Ascending aorta (tissue), 2 donors: ENCODE measurements around the gene ATMIN. TPM values are rescaled to one million over a fixed set of nuclear protein-coding genes. Genes with fewer than 3 reads are reported as not detected.
A peak's percentile ranks its signal among the peaks of the same experiment; 100 is the strongest.

ENCODE experiments used
- DNase-seq, 2 donors: peaks; one replicate each; pipeline ENCODE4 v3.0.0-alpha.2; 2019; ENCODE audit warnings: low spot score in 2 of 2
- H3K27ac ChIP-seq, 2 donors: fragments of 200-600 bp; sonication (generic); one replicate each; pipeline ENCODE4 v1.5.1; 2016 to 2017; ENCODE audit warnings: mild to moderate bottlenecking in 1 of 2
- H3K27me3 ChIP-seq: fragments of 200-600 bp; sonication (generic); one replicate; pipeline ENCODE4 v1.5.1; 2017
- H3K36me3 ChIP-seq, 2 donors: fragments of 200-600 bp; sonication (generic); one replicate each; pipeline ENCODE4 v1.5.1; 2016
- H3K4me1 ChIP-seq, 2 donors: fragments of 200-600 bp; sonication (generic); one replicate each; pipeline ENCODE4 v1.5.1; 2016 to 2017; ENCODE audit warnings: mild to moderate bottlenecking in 1 of 2
- H3K4me3 ChIP-seq, 2 donors: fragments of 200-600 bp; sonication (generic); one replicate each; pipeline ENCODE4 v1.5.1; 2016 to 2017; ENCODE audit warnings: mild to moderate bottlenecking in 1 of 2
- H3K9me3 ChIP-seq, 2 donors: fragments of 200-600 bp; sonication (generic); one replicate each; pipeline ENCODE4 v1.5.1; 2016
- CTCF ChIP-seq, 3 experiments: fragments of 200-600 bp in 2 of 3; fragments of 450-650 bp in 1 of 3; sonication (generic) in 2 of 3; IDR thresholded peaks; one replicate each; pipeline ENCODE4 v1.5.1; 2016 to 2019; ENCODE audit warnings: antibody characterized with exemption in 3 of 3, mild to moderate bottlenecking in 1 of 3, moderate library complexity in 1 of 3
- intact Hi-C: fragments of 100-400 bp; cut with DNase I; formaldehyde crosslinking; loops from one replicate; pipeline ENCODE4 v1.15.1; 2023
- total RNA-seq: library from RNA; depleted of rRNA; stranded (reverse); fragments of >200 nt; gene quantifications from one replicate; pipeline ENCODE4 v1.1.0, GENCODE V29; 2016

Gene ATMIN
- total RNA-seq, 1 donor from 2014 or later = 11.9 TPM

- H3K27ac ChIP-seq = peak overlapping the region; percentile 78 to 84
- no peaks in the 10 kb centered on the region for H3K9me3 ChIP-seq
- H3K4me1 ChIP-seq = no peaks in the 10 kb centered on the region
- no peaks in the 10 kb centered on the region for H3K27me3 ChIP-seq
- intact Hi-C loops = loop anchor here (5.0 to 10.0 kb wide), 2 partner anchors 191 to 347 kb away; partner anchors contain the start of gene CMIP
- no peak for TF ChIP-seq CTCF (IDR thresholded peaks at IDR 0.05)
- H3K4me3 ChIP-seq = peak overlapping the region; percentile 90 to 99
- DNase-seq = no peak
- H3K36me3 ChIP-seq = no peaks in the 10 kb centered on the region
Observed at GRCh38 chr16:81095653-81095952, 60.0 kb downstream of the ATMIN start.

- no peak for TF ChIP-seq CTCF (IDR thresholded peaks at IDR 0.05)
- Histone ChIP-seq H3K27me3 (no peaks in the 10 kb centered on the region), H3K4me1 (no peaks in the 10 kb centered on the region), H3K4me3 (peak within 1 kb of the TSS; percentile 90 to 99), H3K27ac (peak within 1 kb of the TSS; percentile 78 to 84), H3K36me3 (no peaks in the 10 kb centered on the region), H3K9me3 (no peaks in the 10 kb centered on the region)
- intact Hi-C loops = loop anchor here (1.0 to 10.0 kb wide), 6 partner anchors 20 to 346 kb away; partner anchors contain the start of genes ATMIN, CMC2 and CMIP
- DNase-seq = peak; percentile 97 to 99
Observed at GRCh38 chr16:81095953-81096714, 60.5 kb downstream of the ATMIN start, which contains the start of gene GCSH. TSS of gene GCSH (minus strand) at chr16:81096395. CDS start at chr16:81096278, 117 bp downstream.

- no peaks in the 10 kb centered on the region for H3K27me3 ChIP-seq
- H3K36me3 ChIP-seq = no peaks in the 10 kb centered on the region
- intact Hi-C loops = loop anchor here (1.0 to 10.0 kb wide), 6 partner anchors 20 to 346 kb away; partner anchors contain the start of genes ATMIN, CMC2 and CMIP
- peak overlapping the region; percentile 63 to 78 for H3K27ac ChIP-seq
- no peaks in the 10 kb centered on the region for H3K4me1 ChIP-seq
- TF ChIP-seq CTCF (IDR thresholded peaks at IDR 0.05) = no peak
- peak overlapping the region; percentile 18 to 99 for H3K4me3 ChIP-seq
- DNase-seq = no peak
- no peaks in the 10 kb centered on the region for H3K9me3 ChIP-seq
Observed at GRCh38 chr16:81096715-81097208, 61.1 kb downstream of the ATMIN start.

Other genes with a start within 250 kb of the ATMIN start
- gene CDYL2, start 231.2 kb upstream of the ATMIN start, total RNA-seq = 5.0 TPM
- gene CMC2, start 29.0 kb upstream of the ATMIN start, total RNA-seq = 4.0 TPM
- gene CENPN, start 28.6 kb upstream of the ATMIN start, total RNA-seq = not detected
- gene C16orf46, start 41.4 kb downstream of the ATMIN start, total RNA-seq = not detected
- 5.0 TPM for gene GCSH, start 60.6 kb downstream of the ATMIN start, total RNA-seq
- gene BCO1, start 202.8 kb downstream of the ATMIN start, total RNA-seq = not detected